Measurements from ENCODE around the gene PRTFDC1.

The PRTFDC1 gene

DNA sequence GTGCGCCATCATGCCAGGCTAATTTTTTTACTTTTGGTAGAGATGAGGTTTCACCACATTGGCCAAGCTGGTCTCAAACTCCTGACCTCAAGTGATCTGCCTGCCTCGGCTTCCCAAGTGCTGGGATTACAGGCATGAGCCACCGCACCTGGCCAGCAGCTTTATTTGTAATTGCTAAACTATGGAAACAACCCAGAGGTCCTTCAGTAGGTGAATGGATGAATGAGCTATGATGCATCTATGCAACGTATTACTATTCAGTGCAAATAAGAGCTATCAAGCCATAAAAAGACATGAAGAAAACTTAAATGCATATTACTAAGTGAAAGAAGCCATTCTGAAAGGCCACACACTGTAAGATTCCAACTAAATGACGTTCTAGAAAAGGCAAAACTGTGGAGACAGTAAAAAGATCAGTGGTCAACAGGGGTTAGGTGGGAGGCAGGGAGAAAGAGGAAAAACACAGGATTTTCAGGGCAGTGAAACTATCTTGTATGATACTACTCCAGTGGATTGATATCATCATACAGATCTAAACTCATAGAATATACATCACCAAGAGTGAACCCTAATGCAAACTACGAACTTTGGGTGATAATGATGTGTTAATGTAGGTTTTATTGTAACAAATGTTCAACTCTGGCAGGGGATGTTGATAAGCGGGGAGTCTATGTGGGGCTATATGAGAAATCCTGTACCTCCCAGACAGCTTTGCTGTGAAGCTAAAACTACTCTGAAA, 66.7 kb downstream of the PRTFDC1 start:
- peaks cover 11% of the 10 kb centered on the region for H3K4me1 ChIP-seq (ENCODE audit: control insufficient read depth, low read length)
- no peak for TF ChIP-seq EZH2phosphoT487 (IDR thresholded peaks at IDR 0.05; ENCODE audit: borderline replicate concordance, low read length)
- TF ChIP-seq, protein P1, sequence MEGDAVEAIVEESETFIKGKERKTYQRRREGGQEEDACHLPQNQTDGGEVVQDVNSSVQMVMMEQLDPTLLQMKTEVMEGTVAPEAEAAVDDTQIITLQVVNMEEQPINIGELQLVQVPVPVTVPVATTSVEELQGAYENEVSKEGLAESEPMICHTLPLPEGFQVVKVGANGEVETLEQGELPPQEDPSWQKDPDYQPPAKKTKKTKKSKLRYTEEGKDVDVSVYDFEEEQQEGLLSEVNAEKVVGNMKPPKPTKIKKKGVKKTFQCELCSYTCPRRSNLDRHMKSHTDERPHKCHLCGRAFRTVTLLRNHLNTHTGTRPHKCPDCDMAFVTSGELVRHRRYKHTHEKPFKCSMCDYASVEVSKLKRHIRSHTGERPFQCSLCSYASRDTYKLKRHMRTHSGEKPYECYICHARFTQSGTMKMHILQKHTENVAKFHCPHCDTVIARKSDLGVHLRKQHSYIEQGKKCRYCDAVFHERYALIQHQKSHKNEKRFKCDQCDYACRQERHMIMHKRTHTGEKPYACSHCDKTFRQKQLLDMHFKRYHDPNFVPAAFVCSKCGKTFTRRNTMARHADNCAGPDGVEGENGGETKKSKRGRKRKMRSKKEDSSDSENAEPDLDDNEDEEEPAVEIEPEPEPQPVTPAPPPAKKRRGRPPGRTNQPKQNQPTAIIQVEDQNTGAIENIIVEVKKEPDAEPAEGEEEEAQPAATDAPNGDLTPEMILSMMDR (IDR thresholded peaks at IDR 0.05; ENCODE audit: low read depth, low read length, poor library complexity, severe bottlenecking), result no peak
- H3K9me2 ChIP-seq (replicated peaks; ENCODE audit: control insufficient read depth, low read length), result no peaks in the 10 kb centered on the region
- H3F3A ChIP-seq (ENCODE audit: control insufficient read depth, insufficient read depth), result no peaks in the 10 kb centered on the region
- H3K79me2 ChIP-seq (ENCODE audit: control insufficient read depth, low read length), result no peaks in the 10 kb centered on the region
- H4K20me1 ChIP-seq (ENCODE audit: control insufficient read depth, insufficient read depth, low read depth, low read length), result no peaks in the 10 kb centered on the region
- 0 out of 2 replicates have a peak, but pooled peaks cover 3% of the 10 kb centered on the region for H3K36me3 ChIP-seq (ENCODE audit: control insufficient read depth, low read length)
- H3K9me3 ChIP-seq (ENCODE audit: control insufficient read depth, insufficient read depth, low read length), result no peaks in the 10 kb centered on the region
- no peak overlapping the region for H3K4me3 ChIP-seq (ENCODE audit: low read length)
- no peak overlapping the region for H3K27ac ChIP-seq (ENCODE audit: low read depth, low read length)
- no peak overlapping the region for H3K4me2 ChIP-seq (ENCODE audit: low read length)
- H3K27me3 ChIP-seq (ENCODE audit: control insufficient read depth, low read length), result no peaks in the 10 kb centered on the region

DNA sequence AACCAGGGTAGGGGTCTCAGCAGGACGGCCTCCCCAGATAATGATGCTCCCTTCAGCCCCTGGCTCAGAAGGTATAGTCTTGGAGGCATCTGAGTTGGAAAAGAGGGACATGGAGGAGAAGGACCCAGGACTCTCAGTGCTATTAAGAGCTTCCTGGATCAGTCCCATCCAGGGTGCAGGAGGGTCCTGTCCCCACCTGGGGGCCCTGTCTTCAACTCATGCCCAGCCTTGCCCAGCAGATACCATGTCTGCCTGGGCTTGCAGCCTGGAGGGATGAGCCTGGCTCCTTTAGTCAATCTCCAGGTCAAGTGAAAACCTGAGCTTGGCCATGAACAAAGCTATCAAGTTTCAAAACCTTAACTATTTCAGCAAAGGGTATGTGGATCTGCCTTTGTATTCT, 67.6 kb downstream of the PRTFDC1 start:
- no peak overlapping the region for H3K4me3 ChIP-seq (ENCODE audit: low read length)
- H3K36me3 ChIP-seq (ENCODE audit: control insufficient read depth, low read length), result 0 out of 2 replicates have a peak, but pooled peaks cover 3% of the 10 kb centered on the region
- no peak overlapping the region for H3K27ac ChIP-seq (ENCODE audit: low read depth, low read length)
- H3K9me3 ChIP-seq (ENCODE audit: control insufficient read depth, insufficient read depth, low read length), result no peaks in the 10 kb centered on the region
- TF ChIP-seq, protein P1 (IDR thresholded peaks at IDR 0.05; ENCODE audit: low read depth, low read length, poor library complexity, severe bottlenecking), result no peak
- no peak for TF ChIP-seq EZH2phosphoT487 (IDR thresholded peaks at IDR 0.05; ENCODE audit: borderline replicate concordance, low read length)
- no peaks in the 10 kb centered on the region for H3F3A ChIP-seq (ENCODE audit: control insufficient read depth, insufficient read depth)
- H3K27me3 ChIP-seq (ENCODE audit: control insufficient read depth, low read length), result no peaks in the 10 kb centered on the region
- peaks cover 11% of the 10 kb centered on the region for H3K4me1 ChIP-seq (ENCODE audit: control insufficient read depth, low read length)
- H3K79me2 ChIP-seq (ENCODE audit: control insufficient read depth, low read length), result no peaks in the 10 kb centered on the region
- no peaks in the 10 kb centered on the region for H3K9me2 ChIP-seq (replicated peaks; ENCODE audit: control insufficient read depth, low read length)
- H4K20me1 ChIP-seq (ENCODE audit: control insufficient read depth, insufficient read depth, low read depth, low read length), result no peaks in the 10 kb centered on the region
- no peak overlapping the region for H3K4me2 ChIP-seq (ENCODE audit: low read length)

DNA sequence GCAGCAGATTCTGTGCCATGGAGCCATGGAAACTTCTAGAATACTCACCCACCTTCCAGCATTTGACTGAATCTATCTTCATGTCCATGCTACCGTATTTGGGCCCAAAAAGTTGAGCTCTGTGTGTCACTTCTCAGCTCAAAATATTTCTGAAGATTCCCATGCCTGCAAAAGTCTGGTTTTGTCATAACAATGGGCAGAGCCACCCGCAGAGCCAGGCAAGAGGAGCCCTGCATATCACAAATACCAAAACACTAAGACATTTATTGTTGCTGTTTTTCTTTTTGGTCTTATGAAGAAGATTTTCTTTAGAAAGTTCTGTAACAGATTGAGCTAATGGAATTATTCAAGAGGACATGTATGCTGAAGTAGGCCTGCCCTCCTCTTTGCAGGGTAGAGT, 68.1 kb downstream of the PRTFDC1 start:
- Histone ChIP-seq H3K9me3 (ENCODE audit: control insufficient read depth, insufficient read depth, low read length) (no peaks in the 10 kb centered on the region), H3K9me2 (replicated peaks; ENCODE audit: control insufficient read depth, low read length) (no peaks in the 10 kb centered on the region), H3K4me3 (ENCODE audit: low read length) (no peak overlapping the region), H3F3A (ENCODE audit: control insufficient read depth, insufficient read depth) (no peaks in the 10 kb centered on the region), H3K4me1 (ENCODE audit: control insufficient read depth, low read length) (peaks cover 11% of the 10 kb centered on the region), H3K27ac (ENCODE audit: low read depth, low read length) (no peak overlapping the region), H3K36me3 (ENCODE audit: control insufficient read depth, low read length) (0 out of 2 replicates have a peak, but pooled peaks cover 3% of the 10 kb centered on the region), H3K79me2 (ENCODE audit: control insufficient read depth, low read length) (no peaks in the 10 kb centered on the region), H3K4me2 (ENCODE audit: low read length) (no peak overlapping the region), H4K20me1 (ENCODE audit: control insufficient read depth, insufficient read depth, low read depth, low read length) (no peaks in the 10 kb centered on the region), H3K27me3 (ENCODE audit: control insufficient read depth, low read length) (no peaks in the 10 kb centered on the region)
- TF ChIP-seq EZH2phosphoT487 (IDR thresholded peaks at IDR 0.05; ENCODE audit: borderline replicate concordance, low read length), result no peak
- TF ChIP-seq, protein P1 (IDR thresholded peaks at IDR 0.05; ENCODE audit: low read depth, low read length, poor library complexity, severe bottlenecking), result no peak

Data from DOHH2 (cell line).